HG03342 (cell line): ENCODE data around the gene IZUMO4.

ENCODE experiments used
- ATAC-seq: cut with Tn5 transposase; IDR thresholded peaks from one replicate; pipeline ENCODE4 v1.9.1; 2021; ENCODE audit warnings: mild to moderate bottlenecking, moderate library complexity; ENCODE audit not compliant: unreplicated experiment

Gene IZUMO4

GRCh38 chr19:2142173-2142829 is 45.6 kb downstream of the IZUMO4 start:
- no peak for ATAC-seq

GRCh38 chr19:2144190-2144589 is 47.5 kb downstream of the IZUMO4 start:
- no peak for ATAC-seq

GRCh38 chr19:2145831-2146241 is 49.1 kb downstream of the IZUMO4 start:
- ATAC-seq, result no peak

DNA sequence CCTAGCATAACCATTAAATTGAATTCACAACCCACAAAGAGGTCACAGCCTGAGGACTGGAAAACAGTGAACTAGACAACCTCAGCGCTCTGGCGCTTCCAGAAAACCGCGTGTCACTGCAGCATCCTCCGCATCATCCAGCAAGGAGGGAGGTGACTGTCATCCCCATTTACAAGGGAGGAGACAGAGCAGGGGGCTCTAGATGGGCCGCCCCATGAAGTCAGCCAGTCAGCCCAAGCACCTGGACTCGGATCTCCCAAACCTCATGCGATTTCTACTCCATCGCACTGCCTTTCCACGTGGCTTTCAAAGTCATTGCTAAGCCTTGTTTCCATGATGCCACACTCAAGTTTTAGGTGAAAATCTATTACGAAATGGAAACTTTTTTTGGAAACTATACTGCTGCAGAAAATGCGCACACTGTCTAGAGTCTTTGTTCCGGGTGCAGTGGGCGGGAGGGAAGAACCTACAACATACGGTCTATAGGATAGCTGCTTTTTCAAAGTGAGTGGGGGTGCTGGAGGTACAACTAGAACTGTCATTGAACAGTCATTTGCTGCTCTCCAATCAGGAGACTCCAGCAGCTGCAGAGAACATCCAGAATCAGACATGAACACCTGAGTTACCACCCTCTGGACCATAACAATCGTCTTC is 51.9 kb downstream of the IZUMO4 start:
- ATAC-seq, result no peak
